Naive thymus-derived CD4-positive, alpha-beta T cell (primary cell): ENCODE data around the gene TRMU. TPM values are rescaled to one million over a fixed set of nuclear protein-coding genes. Genes with fewer than 3 reads are reported as not detected.

Experiments used
- ATAC-seq: fragments of 150-1000 bp; cut with Tn5 transposase; 2 replicates; pipeline ENCODE4 v1.10.0; 2021; ENCODE audit warnings: mild to moderate bottlenecking, moderate library complexity
- CTCF ChIA-PET: fragments of 350-600 bp; sonication (Branson Sonifier 250); formaldehyde crosslinking; loops from one replicate; lab custom pipeline; 2021; ENCODE audit warnings: antibody characterized with exemption; lab: Charles Lee
- POLR2A ChIA-PET: fragments of 350-600 bp; sonication (Branson Sonifier 250); formaldehyde crosslinking; loops from one replicate; lab custom pipeline; 2021; ENCODE audit warnings: antibody characterized with exemption, inconsistent platforms; lab: Charles Lee
- DNase-seq, 9 donors: peaks; one replicate each; pipeline versions ENCODE4 v3.0.0 to v3.0.0-alpha.2; 2020 to 2022; ENCODE audit warnings: mixed read lengths in 1 of 9
- H3K27ac ChIP-seq: one replicate; pipeline ENCODE4 v1.7.0; 2013; ENCODE audit warnings: mild to moderate bottlenecking, low read depth, low read length, moderate library complexity
- H3K27me3 ChIP-seq, 2 donors: one replicate each; pipeline ENCODE4 v1.7.0; 2013; ENCODE audit warnings: low read length in 2 of 2, mild to moderate bottlenecking in 2 of 2, moderate library complexity in 2 of 2; ENCODE audit not compliant: control insufficient read depth in 2 of 2, insufficient read depth in 2 of 2
- H3K36me3 ChIP-seq, 3 experiments: 1 replicate in 2 of 3; 2 replicates in 1 of 3; pipeline ENCODE4 v1.7.0; 2013; ENCODE audit warnings: low read length in 3 of 3, mild to moderate bottlenecking in 3 of 3, moderate library complexity in 1 of 3; ENCODE audit not compliant: insufficient read depth in 3 of 3, control insufficient read depth in 2 of 3
- H3K4me1 ChIP-seq, 2 donors: one replicate each; pipeline ENCODE4 v1.7.0; 2013; ENCODE audit warnings: low read length in 2 of 2, mild to moderate bottlenecking in 2 of 2, moderate library complexity in 1 of 2; ENCODE audit not compliant: control insufficient read depth in 2 of 2, insufficient read depth in 2 of 2
- H3K4me3 ChIP-seq: 2 replicates; pipeline ENCODE4 v1.7.0; 2013; ENCODE audit warnings: mild to moderate bottlenecking, low read length
- H3K9me3 ChIP-seq, 3 experiments: 1 replicate in 2 of 3; 2 replicates in 1 of 3; pipeline ENCODE4 v1.7.0; 2013; ENCODE audit warnings: low read length in 3 of 3; ENCODE audit not compliant: control insufficient read depth in 2 of 3
- H3K27ac Mint-ChIP-seq, 9 donors: one replicate each; pipeline ENCODE4 v1.8.0; 2020 to 2022; ENCODE audit warnings: mixed read lengths in 9 of 9, mild to moderate bottlenecking in 8 of 9, moderate library complexity in 5 of 9, inconsistent platforms in 2 of 9
- H3K27me3 Mint-ChIP-seq, 5 donors: one replicate each; pipeline ENCODE4 v1.8.0; 2021 to 2022; ENCODE audit warnings: mixed read lengths in 5 of 5, mild to moderate bottlenecking in 1 of 5
- H3K36me3 Mint-ChIP-seq, 5 donors: one replicate each; pipeline ENCODE4 v1.8.0; 2020 to 2022; ENCODE audit warnings: mixed read lengths in 5 of 5, mild to moderate bottlenecking in 3 of 5, inconsistent platforms in 1 of 5
- H3K4me1 Mint-ChIP-seq, 7 donors: one replicate each; pipeline ENCODE4 v1.8.0; 2020 to 2022; ENCODE audit warnings: mixed read lengths in 7 of 7, mild to moderate bottlenecking in 3 of 7, inconsistent platforms in 1 of 7
- H3K4me3 Mint-ChIP-seq, 10 donors: one replicate each; pipeline ENCODE4 v1.8.0; 2020 to 2022; ENCODE audit warnings: mild to moderate bottlenecking in 10 of 10, mixed read lengths in 10 of 10, moderate library complexity in 6 of 10, inconsistent platforms in 2 of 10
- H3K9me3 Mint-ChIP-seq, 11 donors: one replicate each; pipeline ENCODE4 v1.8.0; 2020 to 2022; ENCODE audit warnings: mixed read lengths in 11 of 11, mild to moderate bottlenecking in 4 of 11, inconsistent platforms in 1 of 11, moderate library complexity in 1 of 11
- intact Hi-C, 2 donors: fragments of 100-400 bp; cut with micrococcal nuclease; formaldehyde crosslinking; loops; one replicate each; pipeline ENCODE4 v1.15.1; 2023
- polyA plus RNA-seq, 2 donors: library from polyadenylated mRNA; unstranded; fragments of 300-500 nt; fragmentation: Illumina TruSeq; gene quantifications; one replicate each; pipeline ENCODE4 v1.2.3, GENCODE V29; 2021
- total RNA-seq, 6 experiments: library from RNA in 5 of 6; stranded (reverse) in 5 of 6; gene quantifications; 1 replicate in 5 of 6; 2 replicates in 1 of 6; pipeline ENCODE4 v1.2.3 and lab custom pipeline; 2021 to 2026

TRMU gene
- total and polyA plus RNA-seq, 7 experiments from 2014 or later = 17.9 to 92.1 (median 58.7) TPM

GRCh38 chr22:46378426-46379065 is 43.0 kb downstream of the TRMU start:
- POLR2A ChIA-PET = no interaction called here
- CTCF ChIA-PET = no interaction called here
- peaks cover 0 to 5% (median 0%) of the 10 kb centered on the region in 5 donors for H3K36me3 Mint-ChIP-seq
- H3K27me3 Mint-ChIP-seq = peaks cover 0 to 19% (median 5%) of the 10 kb centered on the region in 5 donors
- H3K4me3 Mint-ChIP-seq = no peak overlapping the region
- peaks cover 0 to 21% (median 14%) of the 10 kb centered on the region in 7 donors for H3K4me1 Mint-ChIP-seq
- H3K9me3 Mint-ChIP-seq = peaks cover 4 to 31% (median 10%) of the 10 kb centered on the region in 11 donors
- Histone ChIP-seq H3K4me3 (no peak overlapping the region), H3K27me3 (no peaks in the 10 kb centered on the region), H3K9me3 (peaks cover 0 to 14% (median 0%) of the 10 kb centered on the region in 3 experiments), H3K4me1 (peaks cover 10 to 12% of the 10 kb centered on the region in 2 donors), H3K36me3 (no peaks in the 10 kb centered on the region), H3K27ac (no peak overlapping the region)
- no peak overlapping the region for H3K27ac Mint-ChIP-seq
- intact Hi-C loops = no loop called here
- DNase-seq (no peak), ATAC-seq (no peak)

DNA sequence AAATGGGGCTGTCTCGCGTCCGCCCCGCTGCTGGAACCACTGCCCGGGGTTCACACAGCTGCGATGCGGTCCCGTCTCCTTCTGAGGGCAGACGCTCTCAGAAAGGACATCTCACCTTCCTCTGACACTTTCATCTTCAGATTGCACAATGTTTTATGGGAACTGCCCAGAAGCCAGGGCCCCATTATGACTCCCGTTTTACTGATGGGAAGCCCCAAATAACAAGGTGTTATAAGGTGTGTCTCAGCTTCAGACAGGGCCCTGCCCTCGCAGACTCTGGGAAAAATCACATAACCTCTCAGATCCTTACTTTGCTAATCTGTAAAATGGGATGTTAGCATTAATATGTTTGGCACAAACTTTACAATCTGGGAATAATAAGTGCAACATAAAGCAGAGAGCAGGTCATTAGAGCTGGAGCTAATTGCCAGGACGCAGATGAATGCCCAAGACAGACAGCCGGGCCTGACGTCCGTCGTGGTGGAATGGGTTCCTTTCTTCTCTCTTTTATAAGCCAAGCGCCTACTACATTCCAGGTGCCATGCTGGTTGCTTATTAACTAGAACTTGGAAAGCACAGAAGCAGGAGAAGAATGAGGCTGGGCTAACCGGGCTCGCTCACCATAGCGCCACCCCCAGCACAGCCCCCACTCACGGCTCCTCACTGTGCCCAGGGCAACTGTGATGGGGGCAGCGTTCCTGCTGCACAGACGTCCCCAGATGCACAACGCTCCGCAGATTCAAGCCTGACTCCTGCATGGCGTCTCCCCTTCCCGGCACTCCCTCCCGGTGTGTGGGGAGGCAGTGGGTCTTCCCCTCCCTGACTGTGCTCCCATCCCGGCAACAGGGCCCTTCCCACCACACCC is 43.8 kb downstream of the TRMU start:
- CTCF ChIA-PET = no interaction called here
- DNase-seq = no peak
- Histone ChIP-seq H3K4me1 (peaks cover 2 to 4% of the 10 kb centered on the region in 2 donors), H3K27ac (no peak overlapping the region), H3K27me3 (no peaks in the 10 kb centered on the region), H3K9me3 (peaks cover 0 to 14% (median 0%) of the 10 kb centered on the region in 3 experiments), H3K36me3 (no peaks in the 10 kb centered on the region), H3K4me3 (no peak overlapping the region)
- H3K4me1 Mint-ChIP-seq = peaks cover 0 to 14% (median 6%) of the 10 kb centered on the region in 7 donors
- ATAC-seq = no peak
- intact Hi-C loops = no loop called here
- no peak overlapping the region for H3K4me3 Mint-ChIP-seq
- H3K9me3 Mint-ChIP-seq = peaks cover 4 to 27% (median 10%) of the 10 kb centered on the region in 11 donors
- peaks cover 0 to 12% (median 5%) of the 10 kb centered on the region in 5 donors for H3K27me3 Mint-ChIP-seq
- H3K27ac Mint-ChIP-seq = no peak overlapping the region
- H3K36me3 Mint-ChIP-seq = peaks cover 0 to 5% (median 0%) of the 10 kb centered on the region in 5 donors
- POLR2A ChIA-PET = no interaction called here

DNA sequence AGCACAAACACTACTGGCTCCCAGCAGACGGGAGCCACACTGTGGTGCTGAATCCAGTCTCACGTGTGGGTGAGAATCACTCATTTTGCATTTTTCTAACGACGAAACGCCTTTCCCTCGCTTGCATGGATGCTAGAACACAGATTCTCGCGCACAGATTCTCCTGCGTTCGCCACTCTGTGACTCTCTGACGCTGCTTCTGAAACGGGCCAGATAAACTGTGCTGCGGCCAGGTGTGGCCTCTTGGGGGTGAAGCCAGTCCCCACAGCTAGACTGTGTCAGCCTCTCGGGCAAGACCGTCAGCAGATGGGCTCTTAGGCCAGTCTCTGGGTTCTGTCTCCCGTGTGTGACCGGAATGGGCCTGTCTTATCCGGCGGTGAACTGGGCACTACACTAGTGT is 44.6 kb downstream of the TRMU start:
- H3K4me1 ChIP-seq = no peaks in the 10 kb centered on the region
- no peak overlapping the region for H3K4me3 ChIP-seq
- DNase-seq (no peak), ATAC-seq (no peak)
- H3K9me3 Mint-ChIP-seq = peaks cover 4 to 23% (median 9%) of the 10 kb centered on the region in 11 donors
- ChIA-PET CTCF (no interaction called here), POLR2A (no interaction called here)
- intact Hi-C loops = no loop called here
- no peaks in the 10 kb centered on the region for H3K27me3 ChIP-seq
- peaks cover 0 to 5% (median 0%) of the 10 kb centered on the region in 5 donors for H3K36me3 Mint-ChIP-seq
- peaks cover 0 to 9% (median 3%) of the 10 kb centered on the region in 7 donors for H3K4me1 Mint-ChIP-seq
- no peak overlapping the region for H3K4me3 Mint-ChIP-seq
- H3K27me3 Mint-ChIP-seq = peaks cover 0 to 8% (median 5%) of the 10 kb centered on the region in 5 donors
- H3K36me3 ChIP-seq = no peaks in the 10 kb centered on the region
- no peak overlapping the region for H3K27ac ChIP-seq
- H3K27ac Mint-ChIP-seq = peak overlapping the region in 1 of 9 donors; percentile 78
- peaks cover 0 to 13% (median 0%) of the 10 kb centered on the region in 3 experiments for H3K9me3 ChIP-seq

DNA sequence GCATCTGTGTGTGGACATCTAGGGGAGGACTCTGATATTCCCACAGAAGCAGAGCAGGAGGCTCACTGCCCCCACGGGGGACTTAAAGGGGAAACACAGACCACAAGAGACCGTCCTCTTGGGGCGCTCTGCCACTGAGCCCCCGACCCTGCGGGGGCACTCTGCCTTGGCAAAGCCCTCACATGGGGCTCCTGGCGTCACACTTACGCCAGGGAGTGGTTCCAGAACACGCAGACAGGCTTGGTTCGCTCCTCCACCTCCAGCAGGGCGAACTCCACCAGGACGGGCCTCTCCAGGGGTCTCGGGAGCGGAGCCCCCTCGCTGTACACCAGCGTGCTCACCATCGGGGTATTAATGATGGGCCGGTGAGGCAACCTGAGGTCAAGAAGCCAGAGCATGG is 45.1 kb downstream of the TRMU start:
- ChIA-PET POLR2A (no interaction called here), CTCF (no interaction called here)
- no peak overlapping the region for H3K4me3 Mint-ChIP-seq
- Histone ChIP-seq H3K9me3 (peaks cover 0 to 8% (median 0%) of the 10 kb centered on the region in 3 experiments), H3K4me3 (no peak overlapping the region), H3K4me1 (no peaks in the 10 kb centered on the region), H3K27ac (no peak overlapping the region), H3K36me3 (no peaks in the 10 kb centered on the region), H3K27me3 (no peaks in the 10 kb centered on the region)
- H3K9me3 Mint-ChIP-seq = peaks cover 2 to 18% (median 6%) of the 10 kb centered on the region in 11 donors
- peaks cover 0 to 5% (median 0%) of the 10 kb centered on the region in 7 donors for H3K4me1 Mint-ChIP-seq
- DNase-seq (no peak), ATAC-seq (no peak)
- H3K27ac Mint-ChIP-seq = peak overlapping the region in 1 of 9 donors; percentile 78
- peaks cover 0 to 5% (median 3%) of the 10 kb centered on the region in 5 donors for H3K27me3 Mint-ChIP-seq
- intact Hi-C loops = no loop called here
- H3K36me3 Mint-ChIP-seq = peaks cover 0 to 5% (median 0%) of the 10 kb centered on the region in 5 donors

DNA sequence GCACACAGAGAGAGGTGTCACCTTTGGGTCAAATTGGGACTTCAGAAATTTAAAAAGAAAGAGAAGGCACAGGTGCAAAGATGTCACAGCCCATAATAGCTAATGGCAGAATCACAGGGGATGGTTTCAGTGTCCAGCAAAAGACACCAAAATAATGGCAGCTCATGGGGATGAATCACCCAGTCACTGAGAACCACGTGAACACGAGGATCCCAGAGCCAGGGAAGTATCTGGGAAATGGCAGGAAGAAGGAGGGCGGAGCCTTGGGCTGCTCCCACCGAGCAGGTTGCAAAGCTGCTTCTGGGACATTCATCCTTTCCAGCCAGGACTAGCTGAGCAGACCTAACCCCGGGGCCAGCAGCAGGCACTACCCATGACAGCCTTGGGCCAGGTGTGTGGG is 45.6 kb downstream of the TRMU start:
- no peak overlapping the region for H3K27ac ChIP-seq
- no peaks in the 10 kb centered on the region for H3K4me1 Mint-ChIP-seq
- peaks cover 0 to 13% (median under 1%) of the 10 kb centered on the region in 11 donors for H3K9me3 Mint-ChIP-seq
- no peak overlapping the region for H3K4me3 ChIP-seq
- DNase-seq (no peak), ATAC-seq (no peak)
- peaks cover 0 to 8% (median 0%) of the 10 kb centered on the region in 3 experiments for H3K9me3 ChIP-seq
- intact Hi-C loops = no loop called here
- no peaks in the 10 kb centered on the region for H3K36me3 ChIP-seq
- no peaks in the 10 kb centered on the region for H3K36me3 Mint-ChIP-seq
- no peaks in the 10 kb centered on the region for H3K4me1 ChIP-seq
- ChIA-PET POLR2A (no interaction called here), CTCF (no interaction called here)
- no peak overlapping the region for H3K27ac Mint-ChIP-seq
- no peak overlapping the region for H3K4me3 Mint-ChIP-seq
- no peaks in the 10 kb centered on the region for H3K27me3 Mint-ChIP-seq
- H3K27me3 ChIP-seq = no peaks in the 10 kb centered on the region

- CTCF ChIA-PET = no interaction called here
- ATAC-seq (no peak), DNase-seq (no peak)
- Histone ChIP-seq H3K4me1 (no peaks in the 10 kb centered on the region), H3K4me3 (no peak overlapping the region), H3K27me3 (no peaks in the 10 kb centered on the region), H3K9me3 (peaks cover 0 to 3% (median 0%) of the 10 kb centered on the region in 3 experiments), H3K36me3 (no peaks in the 10 kb centered on the region), H3K27ac (no peak overlapping the region)
- POLR2A ChIA-PET = no interaction called here
- Mint-ChIP-seq H3K36me3 (no peaks in the 10 kb centered on the region), H3K27me3 (no peaks in the 10 kb centered on the region), H3K9me3 (peaks cover 0 to 7% (median 0%) of the 10 kb centered on the region in 11 donors), H3K4me1 (no peaks in the 10 kb centered on the region), H3K4me3 (no peak overlapping the region), H3K27ac (no peak overlapping the region)
- intact Hi-C loops = no loop called here
Observed at GRCh38 chr22:46381731-46382130, 46.2 kb downstream of the TRMU start.
